ENCODE measurements around the gene NCCRP1.

NCCRP1 gene

DNA sequence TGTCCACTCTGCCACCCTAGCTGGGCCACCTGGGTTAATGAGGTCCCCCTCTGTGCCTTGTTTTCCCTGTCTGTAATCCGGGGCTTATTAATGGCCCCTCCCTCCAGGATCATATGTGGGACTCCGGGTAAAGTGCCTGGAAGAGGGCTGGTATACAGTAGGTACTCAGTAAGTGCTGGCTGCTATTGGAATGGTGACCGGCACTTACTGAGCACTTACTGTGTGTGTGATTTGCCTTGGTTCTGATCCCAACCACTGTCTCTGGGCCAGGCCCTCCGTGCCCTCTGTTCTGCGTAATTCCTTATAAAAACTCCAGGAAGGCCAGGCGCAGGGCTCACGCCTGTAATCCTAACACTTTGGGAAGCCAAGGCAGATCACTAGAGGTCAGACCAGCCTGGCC, 30.9 kb upstream of the NCCRP1 start:
- no peak for DNase-seq

DNA sequence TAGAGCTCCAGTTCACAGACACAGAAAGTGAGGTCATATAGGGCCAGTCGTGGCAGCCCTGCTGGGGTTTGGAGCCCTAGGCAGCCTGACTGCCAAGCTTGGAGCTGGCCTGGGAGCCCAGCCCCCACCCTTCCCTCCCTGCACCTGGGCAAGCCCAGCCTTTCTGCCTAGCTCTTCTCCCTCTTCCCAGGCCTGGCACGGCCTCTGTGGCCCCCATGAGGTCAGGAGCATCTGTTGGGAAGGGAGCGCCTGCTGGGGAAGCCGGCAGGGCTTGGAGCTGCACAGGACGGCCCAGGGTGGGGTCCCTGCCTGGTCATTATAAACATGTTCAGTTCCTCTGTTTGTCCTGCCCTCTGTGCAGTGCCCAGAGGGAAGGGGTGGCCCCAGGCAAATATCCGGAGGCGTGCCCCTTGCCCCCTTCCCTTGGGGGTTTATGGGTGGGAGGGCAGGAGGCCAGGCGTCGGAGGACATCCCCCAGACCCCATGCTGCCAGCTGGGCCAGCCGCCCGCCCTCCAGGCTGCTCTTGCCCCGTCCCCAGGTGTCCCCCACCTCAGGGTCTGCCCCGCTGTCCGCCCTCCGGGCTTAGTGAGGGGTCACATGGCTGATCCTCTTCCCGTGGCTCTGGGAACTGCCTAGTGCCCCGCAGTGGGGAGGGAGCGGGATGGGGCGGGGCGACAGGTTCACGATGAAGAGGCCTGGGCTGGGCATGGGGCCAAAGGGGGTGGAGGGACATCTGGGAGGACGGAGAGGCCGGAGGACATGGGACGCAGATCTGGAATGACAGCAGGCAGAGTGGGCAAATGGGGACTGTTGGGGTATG, 30.0 kb upstream of the NCCRP1 start:
- DNase-seq = no peak

DNA sequence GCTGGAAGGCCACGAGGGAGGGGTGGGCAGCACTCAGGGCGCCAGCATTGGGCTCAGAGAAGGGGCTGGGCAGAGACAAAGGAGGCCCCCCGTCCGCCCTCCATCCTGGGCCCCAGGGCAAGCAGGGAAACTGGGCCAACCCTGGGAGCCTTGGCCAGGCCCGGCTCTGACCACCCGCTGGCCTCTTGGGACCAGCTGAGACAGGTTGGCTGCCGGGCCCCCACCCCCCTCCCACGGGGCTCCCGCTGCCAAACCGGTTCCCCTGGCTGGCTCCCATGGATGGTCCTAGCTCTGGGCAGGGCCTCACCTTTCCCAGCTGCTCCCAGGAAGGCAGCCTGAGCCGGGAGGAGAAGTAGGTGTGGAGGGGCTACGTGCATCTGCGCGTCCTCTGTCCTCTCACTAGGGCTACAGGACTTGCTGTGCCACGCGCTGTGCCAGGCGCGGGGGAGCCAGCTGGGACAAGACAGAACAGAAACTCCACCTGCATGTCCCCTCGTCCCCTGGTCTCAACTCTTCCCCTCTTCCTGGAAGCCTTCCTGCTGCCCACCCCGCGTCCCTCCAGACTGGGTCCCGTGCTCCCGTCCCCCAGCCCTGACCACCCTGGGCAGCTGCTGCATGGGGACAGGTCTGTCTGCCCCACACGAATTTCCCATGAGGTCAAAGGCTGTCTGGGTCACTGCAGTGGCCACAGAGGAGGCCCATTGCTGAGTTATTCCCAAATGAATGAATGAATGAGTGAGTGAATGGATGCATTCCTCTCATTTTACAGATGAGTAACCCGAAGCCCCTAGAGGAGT, 29.1 kb upstream of the NCCRP1 start:
- DNase-seq = no peak

DNA sequence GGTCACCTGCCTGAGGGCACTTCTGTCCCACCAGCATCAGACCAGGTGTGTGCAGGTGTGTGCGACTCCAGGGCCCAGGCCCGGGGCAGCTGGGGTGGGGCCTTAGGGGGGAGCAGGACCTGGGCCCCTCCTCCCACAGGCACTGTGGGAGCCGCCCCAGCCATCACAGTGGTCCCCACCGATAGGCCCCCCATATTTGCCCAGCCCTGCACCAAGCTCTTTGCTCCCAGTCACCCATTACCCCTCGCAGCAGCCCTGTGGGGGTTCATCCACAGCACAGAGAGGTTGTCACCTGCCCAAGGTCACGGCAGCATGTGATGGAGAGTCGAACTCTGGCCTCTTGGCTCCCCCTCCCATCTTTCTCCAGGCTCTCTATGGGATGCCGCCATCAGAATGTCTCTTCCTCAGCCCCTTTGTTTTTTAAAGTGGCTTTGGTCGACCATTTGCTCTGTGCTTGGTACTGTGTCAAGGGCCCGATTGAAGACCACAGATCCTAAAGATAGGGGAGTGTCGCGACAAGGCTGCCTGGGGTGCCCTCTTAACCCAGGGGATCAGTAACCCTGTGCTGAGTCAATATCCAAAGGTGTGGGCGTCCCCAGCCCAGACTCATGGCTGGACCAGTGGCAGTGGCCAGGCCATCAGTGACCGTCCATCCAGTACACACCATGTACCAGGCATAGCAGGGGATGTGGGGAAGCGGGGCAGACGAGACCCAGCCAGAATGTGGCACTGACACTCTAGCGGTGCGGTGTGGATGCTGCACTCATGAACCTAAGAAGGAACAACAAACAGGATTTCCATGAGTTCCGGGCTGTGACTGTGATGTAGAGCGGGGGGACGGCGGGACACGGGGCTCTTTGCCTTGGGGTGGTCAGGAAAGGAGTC, 28.3 kb upstream of the NCCRP1 start:
- DNase-seq = no peak

DNA sequence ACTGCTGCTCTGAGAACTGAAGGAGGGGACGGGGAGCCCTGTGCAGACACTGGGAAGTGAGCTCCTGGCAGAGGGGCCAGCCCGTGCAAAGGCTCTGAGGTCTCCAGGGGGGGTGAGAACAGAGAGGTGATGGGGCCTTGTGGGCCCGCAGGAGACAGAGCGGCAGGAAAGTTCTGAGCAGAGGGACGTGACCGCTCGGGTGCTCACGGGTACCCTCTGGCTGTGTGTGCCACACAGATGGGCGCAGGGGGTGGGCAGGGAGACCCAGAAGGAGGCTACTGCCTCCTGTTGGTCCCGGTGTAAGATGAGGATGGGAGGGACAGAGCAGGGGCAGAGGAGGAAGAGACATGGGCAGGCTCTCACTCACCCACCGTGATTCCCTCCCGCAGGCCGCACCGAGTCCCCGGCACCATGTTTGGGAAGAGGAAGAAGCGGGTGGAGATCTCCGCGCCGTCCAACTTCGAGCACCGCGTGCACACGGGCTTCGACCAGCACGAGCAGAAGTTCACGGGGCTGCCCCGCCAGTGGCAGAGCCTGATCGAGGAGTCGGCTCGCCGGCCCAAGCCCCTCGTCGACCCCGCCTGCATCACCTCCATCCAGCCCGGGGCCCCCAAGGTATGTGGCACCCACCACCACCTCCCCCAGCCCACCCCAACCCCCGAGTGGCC, 27.5 kb upstream of the NCCRP1 start:
- no peak for DNase-seq

DNA sequence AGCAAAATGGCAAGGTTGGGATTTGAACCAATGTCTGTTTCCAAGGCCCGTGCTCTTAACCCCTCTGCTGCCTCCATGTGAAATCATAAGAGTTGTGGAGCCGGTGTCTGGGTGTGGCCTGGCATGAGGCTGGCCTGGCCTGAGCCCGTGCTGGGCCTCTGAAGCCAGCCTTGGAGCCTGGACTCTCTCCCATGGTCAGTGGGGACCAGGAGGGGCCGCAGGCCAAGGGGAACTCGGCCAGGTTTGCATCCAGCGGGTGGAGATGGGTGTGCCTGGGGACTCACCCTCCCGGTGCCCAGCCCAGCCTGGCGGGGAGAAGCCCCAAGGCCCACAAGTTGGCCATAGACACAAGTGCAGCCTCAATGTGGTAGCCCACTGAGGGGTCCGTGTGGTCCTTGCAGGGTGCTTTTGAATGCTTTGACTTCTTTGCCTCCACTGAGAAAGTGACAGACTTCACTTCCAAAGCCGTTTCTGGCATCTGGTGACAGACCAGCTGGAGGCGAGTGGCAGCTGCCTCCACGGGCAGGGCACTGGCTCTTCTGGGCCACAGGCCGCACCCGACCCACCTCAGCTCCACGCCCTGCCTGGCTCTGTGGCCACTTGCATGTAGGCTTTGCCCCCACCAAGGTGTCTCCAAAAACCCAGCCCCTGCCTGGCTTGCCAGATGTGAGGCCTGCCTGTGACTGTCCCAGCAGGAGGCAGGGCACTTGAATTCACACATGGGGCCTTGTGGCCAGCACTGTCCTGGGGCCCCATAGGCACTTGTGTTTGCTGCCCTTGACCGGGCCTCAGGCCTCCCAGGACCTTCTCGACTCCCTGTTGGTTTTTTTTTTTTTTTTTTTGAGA, 26.2 kb upstream of the NCCRP1 start:
- no peak for DNase-seq

DNA sequence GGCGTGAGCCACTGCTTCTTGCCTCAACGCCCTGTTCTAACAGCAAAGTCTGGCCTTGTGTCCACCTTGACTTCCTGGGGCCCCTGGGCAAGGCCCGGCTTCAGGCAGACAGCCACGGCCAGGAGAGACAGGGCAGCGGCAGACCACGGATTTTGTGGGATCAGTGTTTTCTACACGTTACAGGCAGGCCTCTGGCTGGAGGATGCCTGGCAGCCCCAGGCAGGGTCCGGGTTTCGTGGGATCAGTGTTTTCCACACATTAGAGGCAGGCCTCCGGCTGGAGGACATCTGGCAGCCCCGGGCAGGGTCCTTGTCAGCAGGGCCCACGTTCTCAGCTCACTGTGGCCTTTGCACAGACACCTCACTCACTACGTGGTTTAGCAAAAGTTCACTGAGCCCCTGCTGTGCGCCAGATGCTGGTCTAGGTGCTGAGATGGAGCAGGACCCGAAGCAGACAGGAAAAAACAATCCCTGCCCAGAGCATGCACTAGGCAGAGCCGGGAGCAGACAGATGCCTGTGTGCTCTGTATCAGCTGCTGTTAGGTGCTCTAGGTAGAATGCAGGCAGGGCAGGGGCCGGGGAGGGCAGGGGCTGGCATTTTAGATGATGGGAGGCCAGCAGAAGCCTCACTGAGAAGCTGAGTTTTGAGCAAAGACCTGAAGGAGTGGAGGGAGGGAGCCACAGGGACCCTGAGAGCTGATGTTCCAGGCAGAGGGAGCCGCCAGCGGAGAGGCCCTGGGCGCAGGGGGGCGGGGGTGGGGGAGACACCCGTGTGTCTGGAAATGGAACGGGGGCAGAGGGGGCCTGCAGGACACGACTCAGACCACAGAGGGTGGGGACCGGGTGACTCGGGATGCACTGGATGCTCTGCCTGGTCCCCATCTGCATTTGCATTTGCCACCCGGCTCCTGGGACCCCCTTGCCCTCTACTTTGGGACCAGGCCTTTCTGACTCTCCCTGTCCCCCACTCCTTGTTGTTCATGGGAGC, 25.0 kb upstream of the NCCRP1 start:
- DNase-seq = no peak

DNA sequence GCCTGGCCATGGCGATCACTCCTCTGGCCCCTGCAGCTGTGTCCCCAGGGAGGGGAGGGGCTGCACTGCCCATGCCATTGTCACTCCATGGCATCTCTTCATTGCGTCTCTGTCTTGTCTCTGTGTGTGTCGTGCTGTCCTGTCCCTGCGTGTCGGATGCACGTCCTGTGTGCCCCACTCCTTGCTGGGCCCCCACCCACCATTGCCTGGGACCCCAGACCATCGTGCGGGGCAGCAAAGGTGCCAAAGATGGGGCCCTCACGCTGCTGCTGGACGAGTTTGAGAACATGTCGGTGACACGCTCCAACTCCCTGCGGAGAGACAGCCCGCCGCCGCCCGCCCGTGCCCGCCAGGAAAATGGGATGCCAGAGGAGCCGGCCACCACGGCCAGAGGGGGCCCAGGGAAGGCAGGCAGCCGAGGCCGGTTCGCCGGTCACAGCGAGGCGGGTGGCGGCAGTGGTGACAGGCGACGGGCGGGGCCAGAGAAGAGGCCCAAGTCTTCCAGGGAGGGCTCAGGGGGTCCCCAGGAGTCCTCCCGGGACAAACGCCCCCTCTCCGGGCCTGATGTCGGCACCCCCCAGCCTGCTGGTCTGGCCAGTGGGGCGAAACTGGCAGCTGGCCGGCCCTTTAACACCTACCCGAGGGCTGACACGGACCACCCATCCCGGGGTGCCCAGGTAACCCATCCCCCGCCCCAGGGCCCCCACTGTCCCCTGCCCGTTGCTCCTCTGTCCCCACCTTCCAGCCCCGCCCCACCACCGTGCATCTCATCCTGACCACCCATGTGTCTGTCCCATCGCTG, 23.9 kb upstream of the NCCRP1 start:
- DNase-seq = no peak

DNA sequence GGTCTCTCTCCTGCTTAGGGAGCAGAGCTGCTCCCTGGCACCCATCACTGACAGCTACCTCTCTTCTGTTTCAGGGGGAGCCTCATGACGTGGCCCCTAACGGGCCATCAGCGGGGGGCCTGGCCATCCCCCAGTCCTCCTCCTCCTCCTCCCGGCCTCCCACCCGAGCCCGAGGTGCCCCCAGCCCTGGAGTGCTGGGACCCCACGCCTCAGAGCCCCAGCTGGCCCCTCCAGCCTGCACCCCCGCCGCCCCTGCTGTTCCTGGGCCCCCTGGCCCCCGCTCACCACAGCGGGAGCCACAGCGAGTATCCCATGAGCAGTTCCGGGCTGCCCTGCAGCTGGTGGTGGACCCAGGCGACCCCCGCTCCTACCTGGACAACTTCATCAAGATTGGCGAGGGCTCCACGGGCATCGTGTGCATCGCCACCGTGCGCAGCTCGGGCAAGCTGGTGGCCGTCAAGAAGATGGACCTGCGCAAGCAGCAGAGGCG, 23.2 kb upstream of the NCCRP1 start:
- DNase-seq = no peak

DNA sequence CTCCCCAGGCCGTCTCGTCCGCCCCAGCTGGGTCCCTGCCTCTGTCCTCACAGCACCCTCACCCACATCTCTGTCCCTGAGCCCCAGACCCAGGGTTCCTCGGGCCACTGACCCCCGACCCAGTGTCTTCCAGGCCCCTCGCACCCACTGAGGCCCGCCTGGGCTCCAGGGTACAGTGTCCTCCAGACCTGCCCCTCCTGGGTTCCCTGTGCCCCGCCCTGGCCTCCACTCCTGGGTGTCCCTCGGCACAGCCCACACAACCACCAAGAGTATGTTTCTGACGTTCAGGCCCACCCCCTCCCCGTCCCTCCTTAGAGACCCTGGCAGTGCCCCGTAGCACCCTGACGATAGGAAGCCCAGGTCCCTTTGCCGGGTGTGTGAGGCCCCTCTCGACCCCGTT, 22.6 kb upstream of the NCCRP1 start:
- no peak for DNase-seq

DNA sequence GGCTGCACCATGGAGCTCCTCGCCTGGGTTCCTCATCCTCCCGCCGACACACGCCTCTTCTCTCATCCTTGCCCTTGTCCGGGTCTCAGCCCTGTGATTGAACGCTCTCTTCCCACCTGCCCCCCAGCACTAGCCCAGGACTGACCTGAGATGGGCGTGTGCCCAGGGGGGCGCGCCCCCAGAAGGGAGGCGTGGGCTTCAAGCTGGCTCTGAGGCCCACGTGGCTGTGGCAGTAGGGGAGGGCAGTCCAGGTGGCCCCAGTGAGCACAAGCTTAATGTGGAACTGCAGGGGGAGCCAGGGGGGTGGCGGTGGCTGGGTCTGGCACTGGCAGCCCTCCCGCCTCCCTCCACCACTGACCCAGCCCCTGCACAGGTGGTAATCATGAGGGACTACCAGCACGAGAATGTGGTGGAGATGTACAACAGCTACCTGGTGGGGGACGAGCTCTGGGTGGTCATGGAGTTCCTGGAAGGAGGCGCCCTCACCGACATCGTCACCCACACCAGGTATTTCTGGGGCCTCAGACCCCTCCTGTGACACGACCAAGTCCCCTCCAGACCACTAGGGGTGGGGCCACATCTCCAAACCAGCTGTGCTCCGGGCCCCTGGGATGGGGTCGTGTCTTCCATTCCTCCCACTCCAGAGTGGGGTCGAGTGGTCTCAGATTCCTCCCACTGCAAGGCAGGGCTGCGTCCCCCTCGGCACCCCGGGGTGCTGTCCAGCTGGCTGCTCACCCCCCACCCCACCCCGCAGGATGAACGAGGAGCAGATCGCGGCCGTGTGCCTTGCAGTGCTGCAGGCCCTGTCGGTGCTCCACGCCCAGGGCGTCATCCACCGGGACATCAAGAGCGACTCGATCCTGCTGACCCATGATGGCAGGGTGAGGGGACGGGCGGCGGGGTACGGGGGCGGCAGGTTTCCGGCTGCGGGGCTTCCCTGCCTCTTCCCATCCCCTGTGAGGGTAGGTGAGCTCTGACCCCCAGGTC, 21.9 kb upstream of the NCCRP1 start:
- DNase-seq = no peak

DNA sequence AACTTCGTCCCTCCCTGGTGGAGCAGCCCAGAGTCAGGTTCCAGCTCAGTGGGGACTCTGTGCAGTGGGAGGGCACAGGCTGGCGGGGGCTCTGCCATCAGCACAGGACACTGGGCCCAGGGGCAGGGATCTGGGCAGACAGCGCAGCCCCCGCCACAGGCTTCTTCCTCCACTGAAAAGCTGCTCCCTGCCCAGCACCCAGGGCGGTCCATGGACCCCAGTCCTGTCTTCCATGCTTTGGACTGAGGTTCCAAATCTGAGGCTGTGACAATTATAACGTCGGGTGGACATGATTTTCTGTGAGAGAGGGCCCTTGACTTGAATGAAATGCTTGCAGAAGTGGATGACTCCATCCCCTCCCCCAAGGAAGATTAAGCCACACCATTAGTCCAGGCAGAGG, 21.2 kb upstream of the NCCRP1 start:
- DNase-seq = no peak

DNA sequence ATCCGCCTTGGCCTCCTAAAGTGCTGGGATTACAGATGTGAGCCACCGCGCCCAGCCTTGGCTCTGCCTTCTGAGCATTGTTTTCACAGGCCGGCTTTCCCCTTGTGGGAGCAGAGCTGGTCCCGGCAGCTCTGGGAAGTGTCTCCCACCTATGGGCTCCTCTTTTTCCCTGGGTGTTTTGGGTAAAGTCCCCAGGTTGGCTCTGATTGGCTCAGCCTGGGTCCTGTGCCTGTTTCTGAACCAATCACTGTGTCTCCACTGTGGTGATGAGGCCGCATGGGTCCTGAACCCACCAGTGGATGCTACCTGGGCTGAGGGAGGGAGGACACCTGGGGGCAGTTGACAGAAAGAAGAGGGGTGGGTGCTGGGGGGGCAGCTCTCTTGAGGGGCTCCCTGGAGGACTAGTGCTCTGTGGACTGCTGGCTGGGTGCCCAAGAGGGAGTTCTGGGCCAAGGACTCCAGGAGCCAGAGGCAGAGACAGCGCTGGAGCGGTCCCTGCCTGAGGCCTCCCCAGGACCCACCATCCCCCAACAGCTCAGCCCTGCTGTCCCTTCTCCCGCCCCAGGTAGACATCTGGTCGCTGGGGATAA, 19.6 kb upstream of the NCCRP1 start:
- DNase-seq = no peak

DNA sequence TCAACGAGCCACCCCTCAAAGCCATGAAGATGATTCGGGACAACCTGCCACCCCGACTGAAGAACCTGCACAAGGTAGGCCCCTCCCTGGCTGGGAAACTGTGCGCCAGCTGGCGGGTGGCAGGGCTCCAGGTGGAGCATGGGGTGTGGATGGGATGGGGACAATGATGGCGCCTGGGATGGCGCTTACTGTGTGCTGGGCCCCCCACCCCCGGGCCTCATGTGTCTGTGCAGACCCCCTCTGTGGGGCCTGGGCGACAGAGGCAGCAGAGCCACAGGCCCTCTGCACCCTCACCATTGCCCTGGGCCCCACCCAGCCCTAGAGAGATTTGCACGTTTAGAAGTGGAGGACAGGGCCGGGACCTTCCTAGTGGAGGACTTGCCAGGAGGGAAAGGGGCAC, 19.0 kb upstream of the NCCRP1 start:
- DNase-seq = no peak

DNA sequence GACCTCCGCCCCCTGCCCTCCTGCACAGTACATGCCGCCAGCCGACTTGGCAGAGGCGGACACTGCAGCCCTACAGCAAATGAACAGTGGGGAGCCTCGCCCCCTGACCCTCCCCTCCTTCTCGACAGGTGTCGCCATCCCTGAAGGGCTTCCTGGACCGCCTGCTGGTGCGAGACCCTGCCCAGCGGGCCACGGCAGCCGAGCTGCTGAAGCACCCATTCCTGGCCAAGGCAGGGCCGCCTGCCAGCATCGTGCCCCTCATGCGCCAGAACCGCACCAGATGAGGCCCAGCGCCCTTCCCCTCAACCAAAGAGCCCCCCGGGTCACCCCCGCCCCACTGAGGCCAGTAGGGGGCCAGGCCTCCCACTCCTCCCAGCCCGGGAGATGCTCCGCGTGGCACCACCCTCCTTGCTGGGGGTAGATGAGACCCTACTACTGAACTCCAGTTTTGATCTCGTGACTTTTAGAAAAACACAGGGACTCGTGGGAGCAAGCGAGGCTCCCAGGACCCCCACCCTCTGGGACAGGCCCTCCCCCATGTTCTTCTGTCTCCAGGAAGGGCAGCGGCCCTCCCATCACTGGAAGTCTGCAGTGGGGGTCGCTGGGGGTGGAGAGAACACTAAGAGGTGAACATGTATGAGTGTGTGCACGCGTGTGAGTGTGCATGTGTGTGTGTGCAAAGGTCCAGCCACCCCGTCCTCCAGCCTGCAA, 18.3 kb upstream of the NCCRP1 start:
- DNase-seq = no peak

DNA sequence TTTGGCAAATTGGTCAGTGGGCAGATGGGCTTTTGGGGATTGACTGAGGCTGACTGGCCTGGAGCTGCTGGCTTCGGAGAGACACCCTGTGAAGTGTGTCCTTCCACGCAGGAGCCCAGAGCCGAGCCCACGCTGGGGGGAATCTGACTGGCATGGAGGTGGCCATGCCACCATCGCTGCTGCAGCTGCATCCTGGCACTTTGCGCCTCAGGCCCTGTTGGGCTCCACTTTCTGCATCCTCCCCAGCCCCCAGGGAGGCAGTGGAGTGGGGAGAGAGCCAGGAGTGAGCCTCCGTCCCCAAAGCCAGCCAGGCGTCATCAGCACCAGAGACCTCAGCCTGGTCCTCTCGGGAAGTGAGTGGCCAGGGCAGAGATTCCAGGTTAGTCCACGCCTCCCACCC, 17.0 kb upstream of the NCCRP1 start:
- DNase-seq = no peak

DNA sequence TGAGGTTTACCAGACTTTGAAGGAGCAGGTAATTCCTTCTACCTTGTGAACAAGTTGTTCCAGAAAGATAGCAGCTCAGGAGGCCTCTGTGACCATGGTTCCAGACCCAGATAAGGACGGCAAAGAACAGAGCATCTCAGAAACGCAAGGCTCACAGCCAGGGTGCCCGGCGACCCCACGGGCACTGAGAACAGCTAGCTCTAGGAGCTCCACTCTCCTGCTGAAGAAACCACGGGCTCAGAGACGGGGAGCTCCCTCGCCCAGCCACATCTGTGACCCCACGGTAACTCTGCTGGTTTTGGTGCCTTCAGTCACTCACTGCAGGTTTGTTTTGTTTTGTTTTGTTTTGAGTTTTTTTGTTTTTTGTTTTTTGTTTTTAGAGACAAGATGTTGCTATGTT, 16.0 kb upstream of the NCCRP1 start:
- no peak for DNase-seq
